Gastrocnemius medialis (tissue), 4 donors: ENCODE measurements around the gene GRID2. TPM values are rescaled to one million over a fixed set of nuclear protein-coding genes. Genes with fewer than 3 reads are reported as not detected.

Experiments used
- ATAC-seq, 2 donors: fragments of 150-250 bp; one replicate each; pipeline ENCODE4 v1.9.1; 2016
- DNase-seq, 2 donors: peaks; one replicate each; pipeline ENCODE4 v3.0.0-alpha.2; 2019
- H3K27ac ChIP-seq, 4 donors: fragments of 200-600 bp; sonication (generic); 1 replicate in 1 of 4; 2 replicates in 3 of 4; pipeline ENCODE4 v1.5.1; 2016 to 2018; ENCODE audit warnings: mild to moderate bottlenecking in 2 of 4, moderate library complexity in 1 of 4
- H3K27me3 ChIP-seq, 3 donors: fragments of 200-600 bp; sonication (generic) in 2 of 3; 1 replicate in 1 of 3; 2 replicates in 2 of 3; pipeline versions ENCODE4 v1.5.1 to v1.6.0; 2016 to 2019; ENCODE audit warnings: mild to moderate bottlenecking in 1 of 3, moderate library complexity in 1 of 3
- H3K36me3 ChIP-seq, 2 donors: fragments of 200-600 bp; sonication (generic) in 1 of 2; one replicate each; pipeline ENCODE4 v1.5.1; 2017 to 2018
- H3K4me1 ChIP-seq, 2 donors: fragments of 200-600 bp; sonication (generic) in 1 of 2; one replicate each; pipeline ENCODE4 v1.5.1; 2016 to 2017; ENCODE audit warnings: mild to moderate bottlenecking in 2 of 2
- H3K4me3 ChIP-seq, 4 donors: fragments of 200-600 bp; sonication (generic) in 3 of 4; 1 replicate in 1 of 4; 2 replicates in 3 of 4; pipeline ENCODE4 v1.5.1; 2016 to 2019; ENCODE audit warnings: mild to moderate bottlenecking in 2 of 4
- H3K9me3 ChIP-seq, 3 donors: fragments of 200-600 bp; sonication (generic) in 2 of 3; 1 replicate in 1 of 3; 2 replicates in 2 of 3; pipeline ENCODE4 v1.5.1; 2016 to 2019
- POLR2A ChIP-seq, 2 donors: fragments of 450-650 bp; IDR thresholded peaks; one replicate each; pipeline ENCODE4 v1.6.1; 2017; ENCODE audit warnings: antibody characterized with exemption in 2 of 2, mild to moderate bottlenecking in 2 of 2, moderate library complexity in 2 of 2
- in situ Hi-C, 4 donors: fragments of 200-750 bp; cut with MboI; loops; one replicate each; pipeline versions ENCODE4 v1.15.0 to v1.8.0; 2017; ENCODE audit warnings: low sequenced_read_pairs in 4 of 4
- intact Hi-C: fragments of 100-400 bp; cut with DNase I; formaldehyde crosslinking; loops from one replicate; pipeline ENCODE4 v1.15.1; 2023; ENCODE audit warnings: low total_unique reads
- total RNA-seq, 4 donors: library from RNA; depleted of rRNA; stranded (reverse); fragments of >200 nt; gene quantifications; one replicate each; pipeline versions ENCODE4 v1.1.0 to v1.2.3, GENCODE V29; 2016
- TF ChIP-seq, protein P1 (sequence below), 5 experiments: fragments of 450-650 bp in 3 of 5; fragments of 200-600 bp in 2 of 5; sonication (generic) in 2 of 5; IDR thresholded peaks in 4 of 5; conservative IDR thresholded peaks in 1 of 5; 1 replicate in 4 of 5; 2 replicates in 1 of 5; pipeline ENCODE4 v1.5.1; 2016 to 2019; ENCODE audit warnings: antibody characterized with exemption in 5 of 5, mild to moderate bottlenecking in 3 of 5, moderate library complexity in 3 of 5

The GRID2 gene
- total RNA-seq, 4 donors from 2014 or later, result not detected

DNA sequence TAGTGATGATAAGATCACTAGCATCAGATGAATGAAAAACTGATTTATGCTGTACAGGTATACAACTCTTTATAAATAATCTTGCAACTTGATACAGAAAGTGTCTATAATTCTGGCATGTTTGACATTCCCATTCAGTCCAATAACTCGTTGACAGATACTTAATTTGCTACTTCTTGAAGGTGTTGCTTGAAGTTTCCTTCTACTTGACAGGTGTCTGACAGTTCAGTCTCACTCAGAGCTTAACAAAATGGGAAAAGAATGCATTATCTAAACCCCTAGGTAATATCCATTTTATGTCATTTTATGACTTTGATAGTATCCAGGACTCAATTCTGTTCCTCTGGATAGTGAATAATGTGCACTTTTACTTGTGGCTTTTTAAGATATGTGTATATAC is 508.9 kb downstream of the GRID2 start:
- H3K36me3 ChIP-seq, result no peaks in the 10 kb centered on the region

DNA sequence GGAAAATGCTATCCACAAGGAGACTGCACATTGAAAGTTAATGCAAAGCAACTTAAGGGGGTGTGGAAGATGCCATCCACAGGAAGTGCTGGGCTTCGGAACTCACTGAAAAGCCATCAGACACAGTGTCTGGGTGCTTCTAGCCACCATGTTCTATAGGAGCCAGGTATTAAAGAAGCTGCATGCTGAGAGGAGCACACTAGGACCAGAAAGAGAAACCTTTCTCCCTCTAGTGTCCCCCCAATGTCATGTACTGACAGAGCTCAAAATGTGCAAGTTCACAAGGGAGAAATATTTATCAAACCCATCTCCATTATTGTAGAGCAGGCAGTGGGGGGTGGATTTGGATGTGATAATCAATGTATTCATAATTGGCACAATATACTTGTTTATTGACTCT is 510.9 kb downstream of the GRID2 start:
- no peak for TF ChIP-seq POLR2A (IDR thresholded peaks at IDR 0.05)
- TF ChIP-seq, protein P1, sequence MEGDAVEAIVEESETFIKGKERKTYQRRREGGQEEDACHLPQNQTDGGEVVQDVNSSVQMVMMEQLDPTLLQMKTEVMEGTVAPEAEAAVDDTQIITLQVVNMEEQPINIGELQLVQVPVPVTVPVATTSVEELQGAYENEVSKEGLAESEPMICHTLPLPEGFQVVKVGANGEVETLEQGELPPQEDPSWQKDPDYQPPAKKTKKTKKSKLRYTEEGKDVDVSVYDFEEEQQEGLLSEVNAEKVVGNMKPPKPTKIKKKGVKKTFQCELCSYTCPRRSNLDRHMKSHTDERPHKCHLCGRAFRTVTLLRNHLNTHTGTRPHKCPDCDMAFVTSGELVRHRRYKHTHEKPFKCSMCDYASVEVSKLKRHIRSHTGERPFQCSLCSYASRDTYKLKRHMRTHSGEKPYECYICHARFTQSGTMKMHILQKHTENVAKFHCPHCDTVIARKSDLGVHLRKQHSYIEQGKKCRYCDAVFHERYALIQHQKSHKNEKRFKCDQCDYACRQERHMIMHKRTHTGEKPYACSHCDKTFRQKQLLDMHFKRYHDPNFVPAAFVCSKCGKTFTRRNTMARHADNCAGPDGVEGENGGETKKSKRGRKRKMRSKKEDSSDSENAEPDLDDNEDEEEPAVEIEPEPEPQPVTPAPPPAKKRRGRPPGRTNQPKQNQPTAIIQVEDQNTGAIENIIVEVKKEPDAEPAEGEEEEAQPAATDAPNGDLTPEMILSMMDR (IDR thresholded peaks at IDR 0.05 in 4 of 5, conservative IDR thresholded peaks at IDR 0.05 in 1 of 5), result no peak
- H3K27me3 ChIP-seq, result no peaks in the 10 kb centered on the region
- H3K36me3 ChIP-seq, result no peaks in the 10 kb centered on the region
- no peak overlapping the region for H3K4me3 ChIP-seq
- intact Hi-C loops, result no loop called here
- H3K27ac ChIP-seq, result no peak overlapping the region
- no peak for ATAC-seq
- no peak for DNase-seq
- in situ Hi-C loops, result no loop called here
- H3K4me1 ChIP-seq, result no peaks in the 10 kb centered on the region
- H3K9me3 ChIP-seq, result no peaks in the 10 kb centered on the region

More for the DNA sequence above, 508.9 kb downstream of the GRID2 start:
- Histone ChIP-seq H3K4me3 (no peak overlapping the region), H3K4me1 (no peaks in the 10 kb centered on the region), H3K27ac (no peak overlapping the region), H3K27me3 (no peaks in the 10 kb centered on the region), H3K9me3 (no peaks in the 10 kb centered on the region)
- in situ Hi-C loops, result no loop called here
- DNase-seq (no peak), ATAC-seq (no peak)
- TF ChIP-seq, protein P1 (IDR thresholded peaks at IDR 0.05 in 4 of 5, conservative IDR thresholded peaks at IDR 0.05 in 1 of 5), result no peak
- TF ChIP-seq POLR2A (IDR thresholded peaks at IDR 0.05), result no peak
- intact Hi-C loops, result no loop called here

DNA sequence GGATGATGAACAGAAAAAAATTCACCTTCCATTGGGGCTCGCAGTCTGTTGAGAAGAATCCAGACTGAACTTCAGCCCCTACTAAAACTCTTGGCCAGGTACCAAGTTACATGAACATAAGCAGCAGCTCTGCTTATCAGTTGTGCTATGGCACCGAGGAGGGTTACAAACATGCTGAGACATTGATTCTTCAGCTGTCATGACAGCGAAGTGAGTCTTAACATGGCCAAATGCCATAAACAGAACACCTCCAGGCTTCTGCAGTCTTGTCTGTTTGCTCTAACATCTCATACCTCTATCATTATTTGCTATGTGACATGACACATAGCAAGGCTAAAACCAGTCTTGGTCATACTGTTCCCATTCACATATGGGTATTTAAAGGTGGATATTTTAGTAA is 521.5 kb downstream of the GRID2 start:
- ATAC-seq, result no peak
- Histone ChIP-seq H3K4me1 (no peaks in the 10 kb centered on the region), H3K27me3 (no peaks in the 10 kb centered on the region), H3K36me3 (no peaks in the 10 kb centered on the region), H3K9me3 (no peaks in the 10 kb centered on the region), H3K27ac (no peak overlapping the region), H3K4me3 (no peak overlapping the region)
- intact Hi-C loops, result no loop called here
- in situ Hi-C loops, result no loop called here
- no peak for DNase-seq
- TF ChIP-seq, protein P1 (IDR thresholded peaks at IDR 0.05 in 4 of 5, conservative IDR thresholded peaks at IDR 0.05 in 1 of 5), result no peak
- no peak for TF ChIP-seq POLR2A (IDR thresholded peaks at IDR 0.05)

DNA sequence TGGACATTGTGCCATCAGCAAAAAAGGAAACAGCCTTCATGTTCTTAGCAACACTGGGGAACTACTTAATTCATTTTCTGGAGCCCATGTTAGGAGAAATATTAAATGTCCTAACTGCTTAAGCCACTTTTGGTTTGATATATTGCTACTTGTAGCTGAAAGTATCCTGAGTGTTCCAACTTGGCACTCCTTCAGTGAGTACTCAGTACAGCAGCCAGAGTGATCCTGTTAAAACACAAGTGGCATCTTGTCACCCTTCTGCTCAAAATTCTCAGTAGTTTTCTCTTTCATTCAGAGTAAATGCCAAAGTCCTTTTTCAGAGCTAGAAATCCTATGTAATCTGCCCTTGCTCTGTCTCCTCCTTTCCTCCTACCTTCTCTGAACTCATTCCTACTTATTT is 522.0 kb downstream of the GRID2 start:
- TF ChIP-seq POLR2A (IDR thresholded peaks at IDR 0.05), result no peak
- TF ChIP-seq, protein P1 (IDR thresholded peaks at IDR 0.05 in 4 of 5, conservative IDR thresholded peaks at IDR 0.05 in 1 of 5), result no peak
- no peaks in the 10 kb centered on the region for H3K9me3 ChIP-seq
- no peak for DNase-seq
- H3K27ac ChIP-seq, result no peak overlapping the region
- no peak overlapping the region for H3K4me3 ChIP-seq
- H3K27me3 ChIP-seq, result no peaks in the 10 kb centered on the region
- intact Hi-C loops (no loop called here), in situ Hi-C loops (no loop called here)
- H3K36me3 ChIP-seq, result no peaks in the 10 kb centered on the region
- no peak for ATAC-seq
- H3K4me1 ChIP-seq, result no peaks in the 10 kb centered on the region

DNA sequence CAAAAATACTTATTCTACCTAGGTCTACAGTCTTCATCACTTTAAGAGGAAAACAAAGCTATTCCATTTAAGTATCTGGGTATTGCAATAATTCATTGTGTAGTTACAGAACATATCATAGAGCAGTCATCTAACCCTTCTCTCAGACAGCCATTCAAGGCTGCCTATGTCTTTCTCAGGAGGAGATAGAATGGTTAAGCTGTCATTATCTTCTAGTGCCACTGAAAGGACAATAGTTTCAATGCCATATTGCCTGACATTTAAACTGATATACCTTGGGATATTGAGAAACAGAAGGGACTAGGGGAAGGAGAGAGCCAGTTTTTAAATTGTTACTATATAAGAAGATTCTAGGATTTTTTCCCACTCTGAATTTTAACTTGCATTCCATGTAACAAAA is 527.0 kb downstream of the GRID2 start:
- no peak for TF ChIP-seq POLR2A (IDR thresholded peaks at IDR 0.05)
- TF ChIP-seq, protein P1 (IDR thresholded peaks at IDR 0.05 in 4 of 5, conservative IDR thresholded peaks at IDR 0.05 in 1 of 5), result no peak
- H3K9me3 ChIP-seq, result no peaks in the 10 kb centered on the region
- in situ Hi-C loops, result loop anchor here in 1 of 4 donors (10.0 kb wide), 1 partner anchor 56 kb away; no protein-coding TSS in a partner anchor

More for the DNA sequence above, 527.0 kb downstream of the GRID2 start:
- no peaks in the 10 kb centered on the region for H3K4me1 ChIP-seq
- H3K27me3 ChIP-seq, result no peaks in the 10 kb centered on the region
- H3K27ac ChIP-seq, result no peak overlapping the region
- DNase-seq, result no peak
- H3K36me3 ChIP-seq, result no peaks in the 10 kb centered on the region
- no peak for ATAC-seq
- H3K4me3 ChIP-seq, result no peak overlapping the region
- intact Hi-C loops, result no loop called here
